OCI-LY7 (cell line): Measurements from ENCODE around the gene TADA1. TPM values are rescaled to one million over a fixed set of nuclear protein-coding genes. Genes with fewer than 3 reads are reported as not detected.

ENCODE experiments used
- BruUV-seq: library from RNA; stranded (reverse); fragments of 400-500 nt; replicated peaks from 2 replicates; lab custom pipeline; 2021; lab: Mats Ljungman, UMichigan
- CTCF ChIA-PET: fragments of 300-600 bp; sonication (Branson Sonifier 250); formaldehyde crosslinking; loops from one replicate; lab custom pipeline; 2022; ENCODE audit warnings: antibody characterized with exemption; ENCODE audit not compliant: unreplicated experiment; lab: Charles Lee
- POLR2A ChIA-PET: fragments of 300-600 bp; sonication (Branson Sonifier 250); formaldehyde crosslinking; loops from one replicate; lab custom pipeline; 2022; ENCODE audit warnings: antibody characterized with exemption; lab: Charles Lee
- DNase-seq: peaks from one replicate; pipeline ENCODE4 v3.0.0-alpha.2; 2015; ENCODE audit warnings: low spot score
- H2AFZ ChIP-seq: fragments of 200-600 bp; sonication (generic), shearing (Covaris generic); 2 replicates; pipeline ENCODE4 v1.6.1; 2014; ENCODE audit warnings: mild to moderate bottlenecking, antibody characterized with exemption, low read length, moderate library complexity
- H3K27ac ChIP-seq: fragments of 200-600 bp; sonication (generic); 2 replicates; pipeline ENCODE4 v1.5.1; 2014; ENCODE audit warnings: mixed run types, low read depth, mild to moderate bottlenecking, moderate library complexity, low read length, inconsistent platforms; ENCODE audit not compliant: poor library complexity, severe bottlenecking
- H3K36me3 ChIP-seq: fragments of 200-600 bp; sonication (generic); 2 replicates; pipeline ENCODE4 v1.6.1; 2014; ENCODE audit warnings: mild to moderate bottlenecking, antibody characterized with exemption, low read length, moderate library complexity, mixed read lengths; ENCODE audit not compliant: insufficient read depth
- H3K4me1 ChIP-seq: fragments of 200-600 bp; sonication (generic); 2 replicates; pipeline ENCODE4 v1.5.1; 2014; ENCODE audit warnings: mild to moderate bottlenecking, low read length; ENCODE audit not compliant: insufficient read depth, poor library complexity, severe bottlenecking
- H3K4me2 ChIP-seq: fragments of 200-600 bp; sonication (generic); 2 replicates; pipeline ENCODE4 v1.6.1; 2014; ENCODE audit warnings: mild to moderate bottlenecking, low read length
- H3K4me3 ChIP-seq: fragments of 200-600 bp; sonication (generic); 2 replicates; pipeline ENCODE4 v1.5.1; 2014; ENCODE audit warnings: mild to moderate bottlenecking, low read depth, low read length; ENCODE audit not compliant: poor library complexity, severe bottlenecking
- H3K79me2 ChIP-seq: fragments of 200-600 bp; sonication (generic); 2 replicates; pipeline ENCODE4 v1.6.1; 2016; ENCODE audit warnings: low read depth, mild to moderate bottlenecking, low read length, moderate library complexity, mixed read lengths; ENCODE audit not compliant: insufficient read depth
- H3K9me2 ChIP-seq: fragments of 200-600 bp; sonication (generic); 2 replicates; pipeline ENCODE4 v1.6.1; 2016; ENCODE audit warnings: mild to moderate bottlenecking, low read length, mixed read lengths; ENCODE audit not compliant: insufficient read depth
- H3K9me3 ChIP-seq: fragments of 200-600 bp; sonication (generic); 2 replicates; pipeline ENCODE4 v1.6.1; 2014; ENCODE audit warnings: mild to moderate bottlenecking, mixed run types, low read length, mixed read lengths
- H4K20me1 ChIP-seq: fragments of 200-600 bp; sonication (generic); 2 replicates; pipeline ENCODE4 v1.6.1; 2014; ENCODE audit warnings: mild to moderate bottlenecking, antibody characterized with exemption, low read length, moderate library complexity, mixed read lengths; ENCODE audit not compliant: insufficient read depth
- EZH2phosphoT487 ChIP-seq: fragments of 200-600 bp; sonication (generic); IDR thresholded peaks from 2 replicates; pipeline ENCODE4 v1.6.1; 2018; ENCODE audit warnings: low read depth, borderline replicate concordance, mild to moderate bottlenecking, mixed run types, antibody characterized with exemption, low read length, moderate library complexity, mixed read lengths
- intact Hi-C: fragments of 100-400 bp; cut with micrococcal nuclease; formaldehyde crosslinking; loops from one replicate; pipeline ENCODE4 v1.10.0; 2022; ENCODE audit not compliant: unreplicated experiment
- total RNA-seq, 2 experiments: library from RNA; depleted of rRNA in 1 of 2; stranded (reverse); fragments of >200 nt in 1 of 2; shearing (Covaris generic) in 1 of 2; gene quantifications; 2 replicates each; pipeline ENCODE4 v1.2.3, GENCODE V29; 2014 to 2022
- TF ChIP-seq, protein P1 (sequence below): fragments of 200-600 bp; sonication (generic); conservative IDR thresholded peaks from 2 replicates; pipeline ENCODE4 v1.5.1; 2014; ENCODE audit warnings: mild to moderate bottlenecking, antibody characterized with exemption, low read length, moderate library complexity, mixed read lengths

Gene TADA1
- total RNA-seq, 2 experiments from 2014 or later = 16.4 to 16.9 TPM

DNA sequence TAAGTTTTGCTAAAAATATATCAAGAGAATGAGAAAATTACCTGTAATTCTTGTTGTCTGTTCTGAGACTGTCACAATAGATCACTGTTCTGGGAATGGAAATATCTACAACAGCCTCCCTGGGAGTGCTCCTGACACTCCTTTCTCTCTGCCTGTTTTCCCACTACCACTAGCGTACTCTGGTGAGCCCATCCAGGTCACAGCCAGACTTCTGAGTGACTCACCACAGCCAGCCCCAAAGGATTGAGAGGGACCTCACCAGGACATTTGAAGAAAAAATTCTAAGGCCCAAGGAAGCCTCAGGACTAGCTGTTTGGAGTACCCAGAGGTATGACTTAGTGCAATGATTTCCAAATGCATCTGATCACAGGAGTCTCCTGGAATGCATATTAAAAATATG is 39.0 kb upstream of the TADA1 start:
- Histone ChIP-seq H2AFZ (no peak overlapping the region), H3K4me3 (no peak overlapping the region), H4K20me1 (no peaks in the 10 kb centered on the region), H3K9me2 (no peaks in the 10 kb centered on the region), H3K36me3 (no peaks in the 10 kb centered on the region), H3K4me2 (no peak overlapping the region), H3K27ac (no peak overlapping the region), H3K4me1 (peaks cover 3% of the 10 kb centered on the region), H3K79me2 (no peaks in the 10 kb centered on the region), H3K9me3 (peaks cover 18% of the 10 kb centered on the region)
- TF ChIP-seq, protein P1, sequence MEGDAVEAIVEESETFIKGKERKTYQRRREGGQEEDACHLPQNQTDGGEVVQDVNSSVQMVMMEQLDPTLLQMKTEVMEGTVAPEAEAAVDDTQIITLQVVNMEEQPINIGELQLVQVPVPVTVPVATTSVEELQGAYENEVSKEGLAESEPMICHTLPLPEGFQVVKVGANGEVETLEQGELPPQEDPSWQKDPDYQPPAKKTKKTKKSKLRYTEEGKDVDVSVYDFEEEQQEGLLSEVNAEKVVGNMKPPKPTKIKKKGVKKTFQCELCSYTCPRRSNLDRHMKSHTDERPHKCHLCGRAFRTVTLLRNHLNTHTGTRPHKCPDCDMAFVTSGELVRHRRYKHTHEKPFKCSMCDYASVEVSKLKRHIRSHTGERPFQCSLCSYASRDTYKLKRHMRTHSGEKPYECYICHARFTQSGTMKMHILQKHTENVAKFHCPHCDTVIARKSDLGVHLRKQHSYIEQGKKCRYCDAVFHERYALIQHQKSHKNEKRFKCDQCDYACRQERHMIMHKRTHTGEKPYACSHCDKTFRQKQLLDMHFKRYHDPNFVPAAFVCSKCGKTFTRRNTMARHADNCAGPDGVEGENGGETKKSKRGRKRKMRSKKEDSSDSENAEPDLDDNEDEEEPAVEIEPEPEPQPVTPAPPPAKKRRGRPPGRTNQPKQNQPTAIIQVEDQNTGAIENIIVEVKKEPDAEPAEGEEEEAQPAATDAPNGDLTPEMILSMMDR = no peak
- CTCF ChIA-PET = interaction anchor here (1.1 kb wide), 1 partner anchor 144 kb away, joined by 3 read pairs; no protein-coding TSS in a partner anchor
- no peak for DNase-seq
- POLR2A ChIA-PET = interaction anchor here (0.8 kb wide), 1 partner anchor 9 kb away, joined by 4 read pairs; no protein-coding TSS in a partner anchor
- intact Hi-C loops = loop anchor here (10.0 kb wide), 1 partner anchor 620 kb away; no protein-coding TSS in a partner anchor
- no TSS peak for BruUV-seq

DNA sequence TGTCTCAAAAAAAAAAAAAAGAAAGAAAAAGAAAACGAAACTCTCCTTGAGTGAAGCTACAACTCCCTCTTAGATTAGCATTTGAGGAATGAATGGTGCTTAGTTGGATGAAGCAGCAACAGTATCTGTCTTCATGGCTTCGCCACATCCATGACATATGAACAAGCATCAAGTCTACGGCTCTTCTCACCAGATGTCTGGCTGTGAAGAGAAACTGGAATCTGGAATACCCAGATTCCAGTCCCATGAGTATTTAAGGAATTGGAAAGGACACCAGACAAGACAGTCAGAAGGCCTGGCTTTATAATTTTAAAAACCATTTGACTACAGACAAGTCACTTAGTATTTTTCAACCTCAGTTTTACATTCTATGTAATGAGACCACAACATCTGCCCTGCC is 38.0 kb upstream of the TADA1 start:
- Histone ChIP-seq H3K4me3 (no peak overlapping the region), H4K20me1 (no peaks in the 10 kb centered on the region), H3K9me2 (no peaks in the 10 kb centered on the region), H2AFZ (no peak overlapping the region), H3K36me3 (no peaks in the 10 kb centered on the region), H3K9me3 (peaks cover 18% of the 10 kb centered on the region), H3K4me1 (peaks cover 3% of the 10 kb centered on the region), H3K4me2 (no peak overlapping the region), H3K79me2 (no peaks in the 10 kb centered on the region), H3K27ac (no peak overlapping the region)
- BruUV-seq = no TSS peak
- ChIA-PET POLR2A (interaction anchor here (0.8 to 0.9 kb wide), 2 partner anchors 10 to 12 kb away, joined by 4 read pairs; no protein-coding TSS in a partner anchor), CTCF (no interaction called here)
- TF ChIP-seq EZH2phosphoT487 = no peak
- TF ChIP-seq, protein P1 = no peak
- intact Hi-C loops = loop anchor here (10.0 kb wide), 1 partner anchor 621 kb away; no protein-coding TSS in a partner anchor
- DNase-seq = no peak

DNA sequence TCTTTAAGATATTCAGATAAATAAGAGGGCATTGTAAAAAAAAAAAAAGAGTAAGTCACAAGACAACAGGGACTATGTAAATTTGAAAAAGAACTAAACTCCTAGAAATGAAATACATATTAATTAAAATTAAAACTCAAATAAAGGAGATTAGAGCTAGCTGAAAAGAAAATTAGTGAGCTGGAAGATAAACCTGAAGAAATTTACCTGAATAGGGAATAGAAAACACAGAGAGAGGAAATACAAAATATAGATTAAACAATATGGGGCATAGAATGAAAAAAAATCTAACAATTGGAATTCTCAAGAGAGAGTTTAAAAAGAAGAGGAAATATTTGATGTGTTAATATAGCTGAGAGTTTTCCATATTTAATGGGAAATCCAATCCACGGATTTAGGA is 35.6 kb upstream of the TADA1 start:
- intact Hi-C loops = loop anchor here (10.0 kb wide), 1 partner anchor 623 kb away; no protein-coding TSS in a partner anchor
- no peak for TF ChIP-seq EZH2phosphoT487
- TF ChIP-seq, protein P1 = no peak
- H2AFZ ChIP-seq = no peak overlapping the region
- H3K79me2 ChIP-seq = no peaks in the 10 kb centered on the region
- no peak for DNase-seq
- H3K27ac ChIP-seq = no peak overlapping the region
- no peak overlapping the region for H3K4me3 ChIP-seq
- CTCF ChIA-PET = interaction anchor here (0.5 to 6.1 kb wide), 2 partner anchors 148 to 249 kb away, joined by 3 to 105 read pairs; no protein-coding TSS in a partner anchor
- H3K4me1 ChIP-seq = peaks cover 6% of the 10 kb centered on the region
- POLR2A ChIA-PET = interaction anchor here (0.6 to 0.7 kb wide), 4 partner anchors 16 to 1384 kb away, joined by 3 to 4 read pairs (median 4); no protein-coding TSS in a partner anchor
- BruUV-seq = no TSS peak
- no peaks in the 10 kb centered on the region for H3K9me2 ChIP-seq
- H3K36me3 ChIP-seq = no peaks in the 10 kb centered on the region
- H4K20me1 ChIP-seq = no peaks in the 10 kb centered on the region
- peaks cover 18% of the 10 kb centered on the region for H3K9me3 ChIP-seq
- H3K4me2 ChIP-seq = no peak overlapping the region
